ENCODE results near the gene MORN1.

DNA sequence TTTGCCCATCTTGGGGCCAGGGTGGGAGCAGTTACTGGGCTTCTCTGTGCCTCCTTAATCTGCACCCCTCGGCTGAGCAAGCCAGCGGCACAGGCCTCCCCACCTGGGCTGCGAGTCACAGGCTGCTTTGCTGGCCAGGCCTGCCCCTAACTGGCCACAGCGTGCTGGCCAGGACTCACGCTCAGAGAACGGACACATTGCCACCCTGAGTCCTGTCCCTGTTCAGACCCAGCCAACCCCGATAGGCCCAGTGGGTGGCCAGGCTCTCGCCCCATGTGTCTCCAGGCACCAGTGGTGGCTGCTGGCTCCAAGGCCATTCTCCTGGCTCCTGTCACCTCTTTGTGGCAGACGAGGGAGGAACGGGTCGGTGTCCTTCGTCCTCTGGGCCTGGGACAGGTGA is 61.3 kb downstream of the MORN1 start:
- no peak for TF ChIP-seq EZH2 (IDR thresholded peaks at IDR 0.05; ENCODE audit: borderline replicate concordance, low read length)
- TF ChIP-seq, protein P1, sequence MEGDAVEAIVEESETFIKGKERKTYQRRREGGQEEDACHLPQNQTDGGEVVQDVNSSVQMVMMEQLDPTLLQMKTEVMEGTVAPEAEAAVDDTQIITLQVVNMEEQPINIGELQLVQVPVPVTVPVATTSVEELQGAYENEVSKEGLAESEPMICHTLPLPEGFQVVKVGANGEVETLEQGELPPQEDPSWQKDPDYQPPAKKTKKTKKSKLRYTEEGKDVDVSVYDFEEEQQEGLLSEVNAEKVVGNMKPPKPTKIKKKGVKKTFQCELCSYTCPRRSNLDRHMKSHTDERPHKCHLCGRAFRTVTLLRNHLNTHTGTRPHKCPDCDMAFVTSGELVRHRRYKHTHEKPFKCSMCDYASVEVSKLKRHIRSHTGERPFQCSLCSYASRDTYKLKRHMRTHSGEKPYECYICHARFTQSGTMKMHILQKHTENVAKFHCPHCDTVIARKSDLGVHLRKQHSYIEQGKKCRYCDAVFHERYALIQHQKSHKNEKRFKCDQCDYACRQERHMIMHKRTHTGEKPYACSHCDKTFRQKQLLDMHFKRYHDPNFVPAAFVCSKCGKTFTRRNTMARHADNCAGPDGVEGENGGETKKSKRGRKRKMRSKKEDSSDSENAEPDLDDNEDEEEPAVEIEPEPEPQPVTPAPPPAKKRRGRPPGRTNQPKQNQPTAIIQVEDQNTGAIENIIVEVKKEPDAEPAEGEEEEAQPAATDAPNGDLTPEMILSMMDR (IDR thresholded peaks at IDR 0.05; ENCODE audit: low read length), result no peak

All from OCI-LY1 (cell line).